ENCODE measurements around the gene FHIT. TPM values are rescaled to one million over a fixed set of nuclear protein-coding genes. Genes with fewer than 3 reads are reported as not detected.

Gene FHIT
- total and polyA plus RNA-seq, 2 of the 4 experiments (the other 2 are of a cell fraction): 0.07 TPM; not detected in 1

DNA sequence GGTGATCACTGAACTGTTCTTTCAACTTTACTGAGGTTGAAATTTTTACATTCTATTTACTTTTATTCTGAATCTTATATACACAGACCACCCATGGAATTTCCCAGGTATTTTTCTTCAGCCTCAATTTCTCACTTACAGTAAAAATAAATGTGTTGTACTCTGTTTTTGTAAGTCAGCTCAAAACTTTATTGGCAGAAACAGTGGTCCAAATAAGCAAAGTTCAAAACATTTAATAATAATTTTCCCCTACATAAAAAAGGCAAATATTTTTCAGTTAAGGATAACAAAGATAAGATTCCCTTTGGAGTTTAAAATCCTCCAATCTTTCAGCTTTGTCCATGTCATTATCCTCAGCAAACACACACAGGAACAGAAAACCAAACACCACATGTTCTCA, 738.0 kb downstream of the FHIT start:
- Histone ChIP-seq H2BK5ac (ENCODE audit: low read depth, low read length, poor library complexity, severe bottlenecking) (no peak overlapping the region), H3K9ac (ENCODE audit: low read depth, low read length) (no peak overlapping the region), H3K79me1 (ENCODE audit: low read depth in 1 of 2, low read length in 2 of 2) (no peaks in the 10 kb centered on the region), H3K27me3 (ENCODE audit: control insufficient read depth, insufficient read depth, low read length) (no peaks in the 10 kb centered on the region), H2AFZ (replicated peaks; ENCODE audit: low read length, poor library complexity) (no peak overlapping the region), H3K18ac (ENCODE audit: low read depth, low read length) (no peak overlapping the region), H4K20me1 (ENCODE audit: insufficient read depth, low read length) (no peaks in the 10 kb centered on the region), H3K36me3 (ENCODE audit: control insufficient read depth, insufficient read depth, low read length) (no peaks in the 10 kb centered on the region), H4K8ac (ENCODE audit: low read depth in 2 of 2, low read length in 2 of 2) (no peak overlapping the region), H4K91ac (ENCODE audit: insufficient read depth, low read depth, low read length) (no peak overlapping the region), H2AK9ac (replicated peaks; ENCODE audit: low read depth, low read length, poor library complexity) (no peak overlapping the region), H2BK15ac (ENCODE audit: low read depth, low read length) (no peak overlapping the region), H2BK120ac (ENCODE audit: low read depth, low read length) (no peak overlapping the region), H3K4me1 (ENCODE audit: control insufficient read depth, insufficient read depth, low read length) (no peaks in the 10 kb centered on the region), H3K9me3 (ENCODE audit: control insufficient read depth, insufficient read depth, low read length) (no peaks in the 10 kb centered on the region), H4K5ac (ENCODE audit: low read depth, low read length) (no peak overlapping the region), H2BK20ac (ENCODE audit: low read depth, low read length) (no peak overlapping the region), H3K4me2 (ENCODE audit: low read depth, low read length) (no peak overlapping the region), H3K56ac (ENCODE audit: extremely low read depth, insufficient read depth, low read length) (no peak overlapping the region), H3K14ac (replicated peaks; ENCODE audit: low read depth, low read length) (no peak overlapping the region), H3K4ac (ENCODE audit: low read depth, low read length) (no peak overlapping the region), H3K4me3 (ENCODE audit: insufficient read depth, low read depth, low read length) (no peak overlapping the region), H3K27ac (ENCODE audit: insufficient read depth, low read length) (no peak overlapping the region), H3K23ac (ENCODE audit: low read depth, low read length) (no peak overlapping the region), H2AK5ac (ENCODE audit: low read depth, low read length) (no peak overlapping the region), H3K9me1 (ENCODE audit: insufficient read depth, low read length) (no peaks in the 10 kb centered on the region)
- TF ChIP-seq MAZ (IDR thresholded peaks at IDR 0.05; ENCODE audit: borderline replicate concordance, low read depth, low read length) (no peak), SMC3 (IDR thresholded peaks at IDR 0.05; ENCODE audit: low read depth, low read length) (no peak), MXI1 (IDR thresholded peaks at IDR 0.05; ENCODE audit: borderline replicate concordance, low read depth, low read length) (no peak), RFX5 (IDR thresholded peaks at IDR 0.05; ENCODE audit: low read depth, low read length) (no peak), CEBPB (IDR thresholded peaks at IDR 0.05; ENCODE audit: low read depth, low read length) (no peak), BHLHE40 (IDR thresholded peaks at IDR 0.05; ENCODE audit: low read depth, low read length) (no peak), RCOR1 (IDR thresholded peaks at IDR 0.05; ENCODE audit: insufficient replicate concordance, low read length) (no peak), CHD1 (IDR thresholded peaks at IDR 0.05; ENCODE audit: low read depth, low read length) (no peak), NFE2L2 (IDR thresholded peaks at IDR 0.05; ENCODE audit: low read depth, low read length) (no peak), RAD21 (IDR thresholded peaks at IDR 0.05; ENCODE audit: low read length) (no peak), FOS (IDR thresholded peaks at IDR 0.05; ENCODE audit: low read depth, low read length) (no peak), MAFK (IDR thresholded peaks at IDR 0.05; ENCODE audit: low read depth, low read length) (no peak), POLR2A (IDR thresholded peaks at IDR 0.05; ENCODE audit: low read depth, low read length) (no peak)
- TF ChIP-seq, protein P1, sequence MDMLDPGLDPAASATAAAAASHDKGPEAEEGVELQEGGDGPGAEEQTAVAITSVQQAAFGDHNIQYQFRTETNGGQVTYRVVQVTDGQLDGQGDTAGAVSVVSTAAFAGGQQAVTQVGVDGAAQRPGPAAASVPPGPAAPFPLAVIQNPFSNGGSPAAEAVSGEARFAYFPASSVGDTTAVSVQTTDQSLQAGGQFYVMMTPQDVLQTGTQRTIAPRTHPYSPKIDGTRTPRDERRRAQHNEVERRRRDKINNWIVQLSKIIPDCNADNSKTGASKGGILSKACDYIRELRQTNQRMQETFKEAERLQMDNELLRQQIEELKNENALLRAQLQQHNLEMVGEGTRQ (IDR thresholded peaks at IDR 0.05; ENCODE audit: low read depth, low read length): no peak
- TF ChIP-seq, protein P2, sequence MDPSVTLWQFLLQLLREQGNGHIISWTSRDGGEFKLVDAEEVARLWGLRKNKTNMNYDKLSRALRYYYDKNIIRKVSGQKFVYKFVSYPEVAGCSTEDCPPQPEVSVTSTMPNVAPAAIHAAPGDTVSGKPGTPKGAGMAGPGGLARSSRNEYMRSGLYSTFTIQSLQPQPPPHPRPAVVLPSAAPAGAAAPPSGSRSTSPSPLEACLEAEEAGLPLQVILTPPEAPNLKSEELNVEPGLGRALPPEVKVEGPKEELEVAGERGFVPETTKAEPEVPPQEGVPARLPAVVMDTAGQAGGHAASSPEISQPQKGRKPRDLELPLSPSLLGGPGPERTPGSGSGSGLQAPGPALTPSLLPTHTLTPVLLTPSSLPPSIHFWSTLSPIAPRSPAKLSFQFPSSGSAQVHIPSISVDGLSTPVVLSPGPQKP (IDR thresholded peaks at IDR 0.05; ENCODE audit: borderline replicate concordance, low read depth, low read length): no peak
- TF ChIP-seq, protein P3, sequence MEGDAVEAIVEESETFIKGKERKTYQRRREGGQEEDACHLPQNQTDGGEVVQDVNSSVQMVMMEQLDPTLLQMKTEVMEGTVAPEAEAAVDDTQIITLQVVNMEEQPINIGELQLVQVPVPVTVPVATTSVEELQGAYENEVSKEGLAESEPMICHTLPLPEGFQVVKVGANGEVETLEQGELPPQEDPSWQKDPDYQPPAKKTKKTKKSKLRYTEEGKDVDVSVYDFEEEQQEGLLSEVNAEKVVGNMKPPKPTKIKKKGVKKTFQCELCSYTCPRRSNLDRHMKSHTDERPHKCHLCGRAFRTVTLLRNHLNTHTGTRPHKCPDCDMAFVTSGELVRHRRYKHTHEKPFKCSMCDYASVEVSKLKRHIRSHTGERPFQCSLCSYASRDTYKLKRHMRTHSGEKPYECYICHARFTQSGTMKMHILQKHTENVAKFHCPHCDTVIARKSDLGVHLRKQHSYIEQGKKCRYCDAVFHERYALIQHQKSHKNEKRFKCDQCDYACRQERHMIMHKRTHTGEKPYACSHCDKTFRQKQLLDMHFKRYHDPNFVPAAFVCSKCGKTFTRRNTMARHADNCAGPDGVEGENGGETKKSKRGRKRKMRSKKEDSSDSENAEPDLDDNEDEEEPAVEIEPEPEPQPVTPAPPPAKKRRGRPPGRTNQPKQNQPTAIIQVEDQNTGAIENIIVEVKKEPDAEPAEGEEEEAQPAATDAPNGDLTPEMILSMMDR (conservative IDR thresholded peaks at IDR 0.05; ENCODE audit: low read depth, low read length): no peak
- in situ Hi-C loops (cut with MboI; ENCODE audit: low sequenced_read_pairs) (no loop called here), dilution Hi-C loops (cut with HindIII; ENCODE audit: low sequenced_read_pairs, unreplicated experiment) (no loop called here), intact Hi-C loops (cut with micrococcal nuclease) (no loop called here)
- DNase-seq (no peak), ATAC-seq (ENCODE audit: low read depth) (no peak)
- no TSS peak for BruUV-seq (replicated peaks)
- ChIA-PET CTCF (no interaction called here), POLR2A (ENCODE audit: unreplicated experiment) (no interaction called here)
